Measurements from ENCODE around the gene VAMP5.

The VAMP5 gene

DNA sequence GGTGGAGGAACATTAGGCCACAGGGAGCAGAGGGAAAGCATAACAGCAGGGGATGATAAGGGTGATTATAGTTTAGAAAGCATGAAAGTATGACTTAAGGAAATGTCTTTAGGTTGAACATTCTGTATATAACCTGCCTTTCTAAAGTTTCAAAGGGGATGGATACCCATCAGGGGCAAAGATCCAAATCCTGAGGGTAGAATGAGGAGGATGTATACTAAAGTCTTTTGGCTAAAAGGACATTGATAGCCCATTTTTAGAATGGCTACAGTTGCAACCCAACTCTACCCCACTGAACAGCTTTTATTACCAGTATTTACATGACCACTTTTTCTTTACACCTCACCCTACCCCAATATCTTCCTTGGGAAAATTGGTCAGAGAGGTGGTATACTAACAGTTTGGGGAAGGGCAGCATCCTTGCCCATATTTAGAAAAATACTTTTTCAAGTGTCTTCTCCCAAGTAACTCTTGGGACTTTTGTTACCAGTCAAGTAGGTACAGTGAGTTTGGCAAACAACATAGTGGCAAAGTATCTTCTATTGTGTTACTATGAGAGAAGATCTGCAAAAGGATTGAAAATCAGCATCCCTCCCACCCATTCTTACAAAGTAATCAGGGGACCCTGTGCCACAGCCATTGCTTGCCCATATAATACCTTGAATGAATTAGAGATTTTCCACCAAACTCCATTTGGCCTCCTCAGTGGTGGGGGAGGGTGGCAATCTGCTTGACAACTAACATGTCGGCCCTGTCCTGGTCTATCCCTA, 37.0 kb upstream of the VAMP5 start:
- no peak for TF ChIP-seq CTCF (IDR thresholded peaks at IDR 0.05; ENCODE audit: borderline replicate concordance, insufficient read depth, low read depth, low read length)
- no peak overlapping the region for H3K4me3 ChIP-seq (ENCODE audit: low read depth, low read length)

- no peak overlapping the region for H3K4me3 ChIP-seq (ENCODE audit: low read depth, low read length)
- no peak for TF ChIP-seq CTCF (IDR thresholded peaks at IDR 0.05; ENCODE audit: borderline replicate concordance, insufficient read depth, low read depth, low read length)
These were observed 36.2 kb upstream of the VAMP5 start for GRCh38 chr2:85547859-85548607.

- no peak for TF ChIP-seq CTCF (IDR thresholded peaks at IDR 0.05; ENCODE audit: borderline replicate concordance, insufficient read depth, low read depth, low read length)
- no peak overlapping the region for H3K4me3 ChIP-seq (ENCODE audit: low read depth, low read length)
These were observed 35.7 kb upstream of the VAMP5 start for GRCh38 chr2:85548608-85548900.

DNA sequence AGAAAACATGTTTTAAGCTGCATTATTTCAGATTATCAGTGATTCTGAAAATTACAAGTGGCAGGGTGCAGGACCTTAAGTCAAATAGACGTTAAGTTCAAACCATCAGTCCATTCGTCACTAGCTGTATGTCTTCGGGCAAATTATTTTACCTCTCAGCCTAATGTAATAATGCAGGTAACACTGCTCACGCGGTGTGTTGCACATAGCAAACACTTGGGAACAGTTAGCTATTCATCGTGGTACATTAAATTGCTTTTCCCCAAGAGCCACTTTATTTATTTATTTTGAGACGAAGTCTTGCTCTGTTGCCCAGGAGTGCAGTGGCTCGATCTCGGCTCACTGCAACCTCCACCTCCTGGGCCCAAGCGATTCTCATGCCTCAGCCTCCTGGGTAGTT, 35.1 kb upstream of the VAMP5 start:
- H3K4me3 ChIP-seq (ENCODE audit: low read depth, low read length), result no peak overlapping the region
- no peak for TF ChIP-seq CTCF (IDR thresholded peaks at IDR 0.05; ENCODE audit: borderline replicate concordance, insufficient read depth, low read depth, low read length)

DNA sequence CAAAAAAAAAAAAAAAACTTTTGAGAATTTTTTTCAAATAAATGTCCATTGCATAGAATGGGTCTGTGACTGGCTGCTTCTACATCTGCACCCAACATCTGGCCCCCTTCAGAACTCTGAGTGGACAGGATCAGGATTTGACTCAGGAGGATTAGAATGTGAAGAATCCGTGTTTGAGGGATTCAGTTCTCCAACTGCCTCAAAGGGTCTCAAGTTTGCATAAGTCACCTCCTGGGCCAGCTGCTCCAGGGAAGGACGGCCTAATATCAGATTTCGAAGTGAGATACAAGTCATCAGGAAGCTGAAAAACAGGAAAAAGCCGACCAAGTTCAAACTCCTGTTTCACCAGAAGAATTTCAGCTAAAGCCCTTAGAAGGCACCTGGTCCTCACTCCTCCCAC, 34.4 kb upstream of the VAMP5 start:
- TF ChIP-seq CTCF (IDR thresholded peaks at IDR 0.05; ENCODE audit: borderline replicate concordance, insufficient read depth, low read depth, low read length), result no peak

DNA sequence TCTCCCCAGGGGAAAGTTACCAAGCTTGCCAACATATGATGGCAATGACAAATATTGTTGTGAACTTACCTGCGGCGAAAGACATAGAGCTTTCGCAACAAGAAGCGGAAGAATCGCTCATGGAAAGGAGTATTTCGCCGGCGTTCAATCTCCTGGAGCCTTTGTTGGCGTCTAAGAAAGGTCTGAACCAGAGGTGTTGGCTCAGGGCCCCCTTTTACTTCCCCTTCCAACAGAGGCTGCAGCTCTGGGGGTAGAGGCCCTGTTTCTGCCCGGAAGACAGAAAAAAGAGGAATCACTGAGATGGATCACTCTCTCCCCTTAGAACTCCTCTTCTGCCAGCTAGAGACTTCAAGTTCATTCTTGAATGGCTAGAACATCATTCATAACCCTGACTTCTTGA, 33.7 kb upstream of the VAMP5 start:
- TF ChIP-seq CTCF (IDR thresholded peaks at IDR 0.05; ENCODE audit: borderline replicate concordance, insufficient read depth, low read depth, low read length), result no peak
- H3K4me3 ChIP-seq (ENCODE audit: low read depth, low read length), result no peak overlapping the region

More for the DNA sequence above, 34.4 kb upstream of the VAMP5 start:
- H3K4me3 ChIP-seq (ENCODE audit: low read depth, low read length), result no peak overlapping the region
